ENCODE results near the gene ORM1. TPM values are rescaled to one million over a fixed set of nuclear protein-coding genes. Genes with fewer than 3 reads are reported as not detected.
"Not testable (repeated sequence)": the region's sequence is repeated elsewhere in the genome, so short reads cannot be mapped to it uniquely, and the experiment has no call there.

The ORM1 gene
- total RNA-seq, 1 experiment from 2014 or later = not detected

DNA sequence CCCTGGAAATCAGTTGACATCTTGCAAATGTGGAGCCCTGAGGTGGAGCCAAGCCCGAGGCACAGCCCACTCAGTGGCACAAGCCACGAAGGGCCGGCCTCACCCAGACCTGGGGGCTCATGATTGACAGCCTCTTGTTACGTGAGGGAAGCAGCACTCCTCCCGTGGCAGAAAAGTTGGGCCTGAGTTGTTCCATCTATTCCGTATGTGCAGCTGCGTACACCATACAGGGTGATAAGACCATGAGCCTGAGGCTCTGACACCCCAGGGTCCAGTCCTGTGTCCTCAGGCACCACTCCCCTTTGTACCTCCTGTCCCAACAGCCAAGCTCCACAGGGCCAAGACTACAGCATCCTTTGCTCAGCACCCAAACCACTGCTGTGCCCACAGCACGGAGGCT lies 4.9 kb downstream of the ORM1 start:
- intact Hi-C loops (cut with micrococcal nuclease) = no loop called here
- DNase-seq (ENCODE audit: unreplicated experiment) = no peak
- no peak overlapping the region for H3K27ac Mint-ChIP-seq (ENCODE audit: low read depth, unreplicated experiment)
- H3K27me3 Mint-ChIP-seq (ENCODE audit: insufficient read depth, unreplicated experiment) = no peaks in the 10 kb centered on the region
- H3K9me3 Mint-ChIP-seq (ENCODE audit: unreplicated experiment) = no peaks in the 10 kb centered on the region
- TF ChIP-seq, protein P1, sequence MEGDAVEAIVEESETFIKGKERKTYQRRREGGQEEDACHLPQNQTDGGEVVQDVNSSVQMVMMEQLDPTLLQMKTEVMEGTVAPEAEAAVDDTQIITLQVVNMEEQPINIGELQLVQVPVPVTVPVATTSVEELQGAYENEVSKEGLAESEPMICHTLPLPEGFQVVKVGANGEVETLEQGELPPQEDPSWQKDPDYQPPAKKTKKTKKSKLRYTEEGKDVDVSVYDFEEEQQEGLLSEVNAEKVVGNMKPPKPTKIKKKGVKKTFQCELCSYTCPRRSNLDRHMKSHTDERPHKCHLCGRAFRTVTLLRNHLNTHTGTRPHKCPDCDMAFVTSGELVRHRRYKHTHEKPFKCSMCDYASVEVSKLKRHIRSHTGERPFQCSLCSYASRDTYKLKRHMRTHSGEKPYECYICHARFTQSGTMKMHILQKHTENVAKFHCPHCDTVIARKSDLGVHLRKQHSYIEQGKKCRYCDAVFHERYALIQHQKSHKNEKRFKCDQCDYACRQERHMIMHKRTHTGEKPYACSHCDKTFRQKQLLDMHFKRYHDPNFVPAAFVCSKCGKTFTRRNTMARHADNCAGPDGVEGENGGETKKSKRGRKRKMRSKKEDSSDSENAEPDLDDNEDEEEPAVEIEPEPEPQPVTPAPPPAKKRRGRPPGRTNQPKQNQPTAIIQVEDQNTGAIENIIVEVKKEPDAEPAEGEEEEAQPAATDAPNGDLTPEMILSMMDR (IDR thresholded peaks at IDR 0.05; ENCODE audit: unreplicated experiment) = no peak
- POLR2A ChIA-PET = no interaction called here
- H3K4me3 Mint-ChIP-seq (ENCODE audit: unreplicated experiment) = no peak overlapping the region
- no TSS peak for BruUV-seq (replicated peaks)
- H3K36me3 Mint-ChIP-seq (ENCODE audit: insufficient read depth, unreplicated experiment) = no peaks in the 10 kb centered on the region
- CTCF ChIA-PET = no interaction called here
- H3K4me1 Mint-ChIP-seq (ENCODE audit: insufficient read depth, unreplicated experiment) = no peaks in the 10 kb centered on the region

DNA sequence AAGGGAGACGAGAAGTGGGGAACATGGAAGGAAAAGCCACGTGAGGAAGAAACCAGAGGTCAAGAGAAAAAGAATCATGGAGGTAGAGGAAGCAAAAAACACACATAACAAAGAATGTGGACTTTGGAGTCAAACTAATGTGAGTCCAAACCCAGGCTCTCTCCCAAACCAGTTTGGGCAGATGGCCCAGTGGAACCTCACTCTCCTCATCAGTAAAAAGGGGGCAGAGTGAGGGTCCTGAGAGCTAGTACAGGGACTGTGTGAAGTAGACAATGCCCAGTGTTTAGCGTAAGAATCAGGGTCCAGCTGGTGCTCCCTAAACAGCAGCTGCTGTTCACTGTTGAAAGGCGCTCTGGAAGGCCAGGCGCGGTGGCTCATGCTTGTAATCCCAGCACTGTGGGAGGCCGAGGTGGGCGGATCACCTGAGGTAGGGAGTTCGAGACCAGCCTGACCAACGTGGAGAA lies 5.5 kb downstream of the ORM1 start:
- DNase-seq (ENCODE audit: unreplicated experiment); CTCF ChIA-PET; H3K4me1 Mint-ChIP-seq (ENCODE audit: insufficient read depth, unreplicated experiment); H3K27ac Mint-ChIP-seq (ENCODE audit: low read depth, unreplicated experiment); POLR2A ChIA-PET; H3K36me3 Mint-ChIP-seq (ENCODE audit: insufficient read depth, unreplicated experiment); H3K4me3 Mint-ChIP-seq (ENCODE audit: unreplicated experiment); BruUV-seq (replicated peaks); intact Hi-C loops (cut with micrococcal nuclease); H3K27me3 Mint-ChIP-seq (ENCODE audit: insufficient read depth, unreplicated experiment); H3K9me3 Mint-ChIP-seq (ENCODE audit: unreplicated experiment): not testable (repeated sequence)

DNA sequence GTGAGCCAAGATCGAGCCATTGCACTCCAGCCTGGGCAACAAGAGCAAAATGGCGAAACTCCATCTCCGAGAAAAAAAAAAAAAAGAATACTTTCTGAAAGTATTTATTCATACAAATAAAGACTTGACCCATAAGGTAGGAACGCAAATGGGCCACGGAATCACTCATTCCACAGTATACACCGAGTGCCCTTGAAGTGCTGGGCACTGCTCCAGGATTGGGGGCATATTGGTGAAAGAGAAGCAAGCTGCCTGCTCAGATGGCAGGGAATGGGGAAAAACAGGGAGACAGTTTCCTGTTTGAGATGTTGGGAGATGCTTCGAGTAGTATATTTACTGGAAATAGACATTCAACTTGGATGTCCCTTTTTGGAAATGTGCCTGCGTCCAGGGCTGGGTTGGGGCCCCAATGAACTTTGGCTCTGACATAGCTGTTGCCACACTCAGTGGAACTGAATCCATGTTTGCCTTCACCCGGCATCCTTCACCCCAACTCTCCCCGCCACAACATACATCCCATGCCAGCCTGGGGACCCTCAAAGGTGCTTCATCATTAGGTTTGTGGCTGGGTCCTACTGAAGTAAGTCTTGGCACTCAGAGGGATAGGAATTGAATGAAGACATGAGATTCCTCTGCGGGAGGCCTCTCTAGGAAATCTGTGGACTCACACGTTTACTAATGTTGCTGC lies 6.2 kb downstream of the ORM1 start:
- H3K9me3 Mint-ChIP-seq (ENCODE audit: unreplicated experiment); DNase-seq (ENCODE audit: unreplicated experiment); H3K4me3 Mint-ChIP-seq (ENCODE audit: unreplicated experiment); H3K36me3 Mint-ChIP-seq (ENCODE audit: insufficient read depth, unreplicated experiment); BruUV-seq (replicated peaks); H3K4me1 Mint-ChIP-seq (ENCODE audit: insufficient read depth, unreplicated experiment); H3K27me3 Mint-ChIP-seq (ENCODE audit: insufficient read depth, unreplicated experiment); H3K27ac Mint-ChIP-seq (ENCODE audit: low read depth, unreplicated experiment); CTCF ChIA-PET; intact Hi-C loops (cut with micrococcal nuclease); POLR2A ChIA-PET: not testable (repeated sequence)

DNA sequence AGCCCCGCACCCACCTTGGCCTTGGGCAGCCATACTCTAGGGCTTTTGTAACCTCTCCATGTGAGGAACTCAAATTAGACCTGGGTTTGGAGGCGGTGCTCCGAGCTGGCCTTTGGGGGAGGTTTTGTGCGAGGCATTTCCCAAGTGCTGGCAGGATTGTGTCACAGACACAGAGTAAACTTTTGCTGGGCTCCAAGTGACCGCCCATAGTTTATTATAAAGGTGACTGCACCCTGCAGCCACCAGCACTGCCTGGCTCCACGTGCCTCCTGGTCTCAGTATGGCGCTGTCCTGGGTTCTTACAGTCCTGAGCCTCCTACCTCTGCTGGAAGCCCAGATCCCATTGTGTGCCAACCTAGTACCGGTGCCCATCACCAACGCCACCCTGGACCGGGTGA lies 6.7 kb downstream of the ORM1 start, which contains the start of gene ORM2:
Gene ORM2 (plus strand): TSS at position 245 of the 398 bp plus-strand sequence. CDS start 36 bp downstream, at position 281.
- H3K27ac Mint-ChIP-seq (ENCODE audit: low read depth, unreplicated experiment); intact Hi-C loops (cut with micrococcal nuclease); H3K36me3 Mint-ChIP-seq (ENCODE audit: insufficient read depth, unreplicated experiment); DNase-seq (ENCODE audit: unreplicated experiment); POLR2A ChIA-PET; H3K4me3 Mint-ChIP-seq (ENCODE audit: unreplicated experiment); H3K9me3 Mint-ChIP-seq (ENCODE audit: unreplicated experiment); H3K27me3 Mint-ChIP-seq (ENCODE audit: insufficient read depth, unreplicated experiment); BruUV-seq (replicated peaks); H3K4me1 Mint-ChIP-seq (ENCODE audit: insufficient read depth, unreplicated experiment); CTCF ChIA-PET: not testable (repeated sequence)

DNA sequence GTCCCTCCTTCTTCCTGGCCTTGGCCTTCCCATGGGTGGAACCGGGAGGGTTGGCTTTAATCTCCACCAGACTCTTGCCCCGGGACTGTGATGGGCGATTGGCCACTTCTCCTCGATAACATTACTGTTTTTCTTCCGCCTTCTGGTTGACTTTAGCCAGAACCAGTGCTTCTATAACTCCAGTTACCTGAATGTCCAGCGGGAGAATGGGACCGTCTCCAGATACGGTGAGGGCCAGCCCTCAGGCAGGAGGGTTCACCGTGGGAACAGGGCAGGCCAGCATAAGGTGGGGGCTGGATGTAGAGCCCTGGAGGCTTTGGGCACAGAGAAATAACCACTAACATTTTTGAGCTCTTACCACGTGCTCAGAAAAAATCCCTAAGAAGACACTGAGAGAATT lies 7.7 kb downstream of the ORM1 start:
- no TSS peak for BruUV-seq (replicated peaks)
- intact Hi-C loops (cut with micrococcal nuclease) = no loop called here
- POLR2A ChIA-PET = no interaction called here
- no peaks in the 10 kb centered on the region for H3K27me3 Mint-ChIP-seq (ENCODE audit: insufficient read depth, unreplicated experiment)
- no peak for DNase-seq (ENCODE audit: unreplicated experiment)
- no peaks in the 10 kb centered on the region for H3K36me3 Mint-ChIP-seq (ENCODE audit: insufficient read depth, unreplicated experiment)
- CTCF ChIA-PET = no interaction called here
- no peaks in the 10 kb centered on the region for H3K4me1 Mint-ChIP-seq (ENCODE audit: insufficient read depth, unreplicated experiment)
- H3K27ac Mint-ChIP-seq (ENCODE audit: low read depth, unreplicated experiment) = no peak overlapping the region
- TF ChIP-seq, protein P1 (IDR thresholded peaks at IDR 0.05; ENCODE audit: unreplicated experiment) = no peak
- H3K9me3 Mint-ChIP-seq (ENCODE audit: unreplicated experiment) = no peaks in the 10 kb centered on the region
- H3K4me3 Mint-ChIP-seq (ENCODE audit: unreplicated experiment) = no peak overlapping the region

DNA sequence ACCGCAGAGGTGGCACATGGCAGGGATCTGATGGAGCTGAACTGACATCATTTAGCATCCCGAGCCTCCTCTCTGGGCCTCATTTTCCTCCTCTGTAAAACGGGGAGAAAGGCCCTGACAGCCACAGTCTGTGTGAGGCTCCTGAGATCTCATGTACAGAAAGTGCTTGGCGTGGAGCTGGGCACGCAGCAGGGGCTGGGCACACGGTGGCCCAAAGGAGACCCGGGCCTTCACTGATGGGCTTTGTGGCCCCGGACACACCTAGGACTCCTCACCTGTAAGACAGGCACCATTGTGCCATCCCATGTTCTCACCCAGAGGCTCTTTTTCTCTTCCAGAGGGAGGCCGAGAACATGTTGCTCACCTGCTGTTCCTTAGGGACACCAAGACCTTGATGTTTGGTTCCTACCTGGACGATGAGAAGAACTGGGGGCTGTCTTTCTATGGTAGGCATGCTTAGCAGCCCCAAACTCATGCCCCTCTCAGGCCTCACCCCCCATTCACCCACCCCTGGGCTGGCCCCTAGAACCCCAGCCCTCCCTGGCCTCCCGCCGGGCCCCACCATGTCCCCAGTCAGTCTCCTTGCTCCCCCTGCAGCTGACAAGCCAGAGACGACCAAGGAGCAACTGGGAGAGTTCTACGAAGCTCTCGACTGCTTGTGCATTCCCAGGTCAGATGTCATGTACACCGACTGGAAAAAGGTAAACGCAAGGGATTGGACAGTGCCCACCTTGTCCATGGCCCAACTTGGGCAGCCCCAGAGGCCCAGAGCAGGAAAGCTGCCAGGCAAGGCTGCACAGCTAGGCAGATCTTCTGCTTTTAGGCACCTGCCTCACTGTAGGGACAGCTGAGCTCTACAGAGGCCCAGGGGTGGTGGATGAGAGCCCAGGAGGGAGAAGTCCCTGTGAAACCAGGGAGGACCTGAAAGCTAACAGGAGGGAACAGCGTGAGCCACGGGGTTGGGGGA lies 8.6 kb downstream of the ORM1 start:
- H3K27ac Mint-ChIP-seq (ENCODE audit: low read depth, unreplicated experiment); BruUV-seq (replicated peaks); H3K4me3 Mint-ChIP-seq (ENCODE audit: unreplicated experiment); H3K4me1 Mint-ChIP-seq (ENCODE audit: insufficient read depth, unreplicated experiment); DNase-seq (ENCODE audit: unreplicated experiment); POLR2A ChIA-PET; H3K27me3 Mint-ChIP-seq (ENCODE audit: insufficient read depth, unreplicated experiment); H3K36me3 Mint-ChIP-seq (ENCODE audit: insufficient read depth, unreplicated experiment); H3K9me3 Mint-ChIP-seq (ENCODE audit: unreplicated experiment); CTCF ChIA-PET; intact Hi-C loops (cut with micrococcal nuclease): not testable (repeated sequence)

DNA sequence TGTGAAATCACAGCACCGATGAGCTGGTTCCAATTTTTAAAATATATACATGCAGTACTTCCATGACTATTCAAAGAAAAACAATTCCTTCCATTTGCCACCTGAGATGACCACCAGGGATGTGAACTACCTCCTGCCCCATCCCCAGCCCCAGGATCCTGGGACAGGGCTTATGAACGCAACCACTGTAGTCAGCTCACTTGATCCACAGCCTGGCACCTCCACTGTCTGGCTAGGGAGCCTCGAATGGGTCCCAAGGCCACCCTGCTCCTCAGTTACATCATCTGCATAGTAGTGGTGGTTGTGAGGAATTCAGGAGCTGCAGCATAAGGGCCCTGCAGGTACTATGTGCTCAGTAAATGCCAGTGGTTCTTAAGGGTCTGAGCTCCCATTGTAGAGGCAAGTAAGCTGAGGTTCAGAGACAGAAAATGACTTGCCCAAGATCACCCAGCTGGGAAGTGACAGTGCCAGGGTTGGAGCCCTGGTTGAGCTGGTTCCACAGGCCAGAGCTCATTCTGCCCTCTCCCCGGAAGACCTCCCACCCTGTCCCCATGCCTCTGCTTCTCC lies 9.7 kb downstream of the ORM1 start:
- H3K27ac Mint-ChIP-seq (ENCODE audit: low read depth, unreplicated experiment); BruUV-seq (replicated peaks); intact Hi-C loops (cut with micrococcal nuclease); H3K27me3 Mint-ChIP-seq (ENCODE audit: insufficient read depth, unreplicated experiment); H3K4me3 Mint-ChIP-seq (ENCODE audit: unreplicated experiment); H3K4me1 Mint-ChIP-seq (ENCODE audit: insufficient read depth, unreplicated experiment); DNase-seq (ENCODE audit: unreplicated experiment); H3K9me3 Mint-ChIP-seq (ENCODE audit: unreplicated experiment); CTCF ChIA-PET; H3K36me3 Mint-ChIP-seq (ENCODE audit: insufficient read depth, unreplicated experiment): not testable (repeated sequence)
- POLR2A ChIA-PET = interaction anchor here (0.6 kb wide), 1 partner anchor 180 kb away, joined by 3 read pairs; no protein-coding TSS in a partner anchor
